ENCODE data around the gene CTIF. TPM values are rescaled to one million over a fixed set of nuclear protein-coding genes. Genes with fewer than 3 reads are reported as not detected.

Gene CTIF
- total RNA-seq, 1 donor from 2014 or later = 51.5 TPM

- H3K27ac Mint-ChIP-seq (ENCODE audit: unreplicated experiment) = peak overlapping the region; percentile 97
- peaks cover 43% of the 10 kb centered on the region for H3K4me1 Mint-ChIP-seq (ENCODE audit: unreplicated experiment)
- DNase-seq (ENCODE audit: low spot score) = no peak
- no peak overlapping the region for H3K4me3 Mint-ChIP-seq (ENCODE audit: unreplicated experiment)
- TF ChIP-seq CTCF (IDR thresholded peaks at IDR 0.05; ENCODE audit: unreplicated experiment) = no peak
- H3K36me3 Mint-ChIP-seq (ENCODE audit: low read depth, unreplicated experiment) = peaks cover 13% of the 10 kb centered on the region
- H3K9me3 Mint-ChIP-seq (ENCODE audit: unreplicated experiment) = no peaks in the 10 kb centered on the region
- H3K27me3 Mint-ChIP-seq (ENCODE audit: unreplicated experiment) = peaks cover 6% of the 10 kb centered on the region
These were observed 157.4 kb downstream of the CTIF start for GRCh38 chr18:48696218-48696617.

GRCh38 chr18:48697441-48697840 is 158.6 kb downstream of the CTIF start:
- no peaks in the 10 kb centered on the region for H3K9me3 Mint-ChIP-seq (ENCODE audit: unreplicated experiment)
- TF ChIP-seq CTCF (IDR thresholded peaks at IDR 0.05; ENCODE audit: unreplicated experiment) = no peak
- peak overlapping the region; percentile 57 for H3K27ac Mint-ChIP-seq (ENCODE audit: unreplicated experiment)
- peaks cover 48% of the 10 kb centered on the region for H3K4me1 Mint-ChIP-seq (ENCODE audit: unreplicated experiment)
- H3K4me3 Mint-ChIP-seq (ENCODE audit: unreplicated experiment) = no peak overlapping the region
- peaks cover 4% of the 10 kb centered on the region for H3K36me3 Mint-ChIP-seq (ENCODE audit: low read depth, unreplicated experiment)
- peaks cover 4% of the 10 kb centered on the region for H3K27me3 Mint-ChIP-seq (ENCODE audit: unreplicated experiment)
- no peak for DNase-seq (ENCODE audit: low spot score)

- H3K36me3 Mint-ChIP-seq (ENCODE audit: low read depth, unreplicated experiment) = peaks cover 4% of the 10 kb centered on the region
- TF ChIP-seq CTCF (IDR thresholded peaks at IDR 0.05; ENCODE audit: unreplicated experiment) = no peak
- H3K27ac Mint-ChIP-seq (ENCODE audit: unreplicated experiment) = no peak overlapping the region
- DNase-seq (ENCODE audit: low spot score) = no peak
- H3K4me3 Mint-ChIP-seq (ENCODE audit: unreplicated experiment) = no peak overlapping the region
- H3K9me3 Mint-ChIP-seq (ENCODE audit: unreplicated experiment) = no peaks in the 10 kb centered on the region
- peaks cover 59% of the 10 kb centered on the region for H3K4me1 Mint-ChIP-seq (ENCODE audit: unreplicated experiment)
- peaks cover 4% of the 10 kb centered on the region for H3K27me3 Mint-ChIP-seq (ENCODE audit: unreplicated experiment)
These were observed 159.9 kb downstream of the CTIF start for GRCh38 chr18:48698707-48699106.

DNA sequence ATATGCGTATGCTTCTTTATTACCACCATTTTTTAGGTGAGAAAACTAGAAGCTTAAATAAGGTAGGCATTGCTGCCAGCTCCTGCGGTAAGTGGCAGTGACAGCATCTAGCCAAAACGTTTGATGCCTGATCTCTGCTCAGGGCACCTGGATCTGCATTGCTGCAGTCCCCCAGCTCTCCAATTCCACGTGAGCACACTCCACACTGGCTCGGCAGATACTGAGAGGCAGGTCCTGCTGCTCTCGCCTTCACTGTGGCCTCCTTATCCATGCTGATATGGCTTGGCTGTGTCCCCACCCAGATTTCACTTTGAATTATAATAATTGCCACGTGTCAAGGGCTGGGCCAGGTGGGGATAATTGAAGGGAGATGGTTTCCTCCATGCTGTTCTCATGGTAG is 160.9 kb downstream of the CTIF start:
- TF ChIP-seq CTCF (IDR thresholded peaks at IDR 0.05; ENCODE audit: unreplicated experiment) = no peak
- H3K9me3 Mint-ChIP-seq (ENCODE audit: unreplicated experiment) = no peaks in the 10 kb centered on the region
- peaks cover 4% of the 10 kb centered on the region for H3K27me3 Mint-ChIP-seq (ENCODE audit: unreplicated experiment)
- peaks cover 58% of the 10 kb centered on the region for H3K4me1 Mint-ChIP-seq (ENCODE audit: unreplicated experiment)
- DNase-seq (ENCODE audit: low spot score) = no peak
- peaks cover 2% of the 10 kb centered on the region for H3K36me3 Mint-ChIP-seq (ENCODE audit: low read depth, unreplicated experiment)
- H3K27ac Mint-ChIP-seq (ENCODE audit: unreplicated experiment) = no peak overlapping the region
- no peak overlapping the region for H3K4me3 Mint-ChIP-seq (ENCODE audit: unreplicated experiment)

DNA sequence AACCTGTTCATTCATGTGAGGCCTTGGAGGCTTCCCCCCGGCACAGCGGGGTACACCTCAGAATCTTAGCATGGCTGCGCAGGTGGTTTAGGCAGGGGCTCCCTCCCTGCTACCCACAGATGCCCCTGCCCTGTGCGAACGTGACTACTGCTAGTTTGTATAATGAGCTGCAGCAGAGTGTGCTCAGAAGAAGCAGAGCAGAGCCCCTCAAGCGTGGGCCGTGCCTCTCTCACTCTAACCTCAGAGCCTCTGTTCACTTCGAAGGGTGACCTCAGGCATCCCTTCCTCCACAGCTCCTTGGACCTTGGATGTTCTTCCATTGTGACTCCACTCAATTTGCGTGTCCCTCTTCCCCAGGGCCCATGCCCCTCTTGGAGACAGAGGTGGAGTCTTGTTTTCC is 161.6 kb downstream of the CTIF start:
- H3K27me3 Mint-ChIP-seq (ENCODE audit: unreplicated experiment) = peaks cover 4% of the 10 kb centered on the region
- no peaks in the 10 kb centered on the region for H3K36me3 Mint-ChIP-seq (ENCODE audit: low read depth, unreplicated experiment)
- no peak for TF ChIP-seq CTCF (IDR thresholded peaks at IDR 0.05; ENCODE audit: unreplicated experiment)
- no peak for DNase-seq (ENCODE audit: low spot score)
- H3K9me3 Mint-ChIP-seq (ENCODE audit: unreplicated experiment) = no peaks in the 10 kb centered on the region
- no peak overlapping the region for H3K27ac Mint-ChIP-seq (ENCODE audit: unreplicated experiment)
- H3K4me1 Mint-ChIP-seq (ENCODE audit: unreplicated experiment) = peaks cover 51% of the 10 kb centered on the region
- H3K4me3 Mint-ChIP-seq (ENCODE audit: unreplicated experiment) = no peak overlapping the region
